ENCODE measurements around the gene PLCH1. TPM values are rescaled to one million over a fixed set of nuclear protein-coding genes. Genes with fewer than 3 reads are reported as not detected.

The PLCH1 gene
- total RNA-seq, 1 donor from 2014 or later, result 20.9 TPM

- no peak for DNase-seq (ENCODE audit: low spot score)
- Mint-ChIP-seq H3K27me3 (ENCODE audit: unreplicated experiment) (no peaks in the 10 kb centered on the region), H3K9me3 (ENCODE audit: unreplicated experiment) (no peaks in the 10 kb centered on the region), H3K4me3 (ENCODE audit: unreplicated experiment) (no peak overlapping the region), H3K4me1 (ENCODE audit: unreplicated experiment) (peaks cover 10% of the 10 kb centered on the region), H3K27ac (ENCODE audit: unreplicated experiment) (no peak overlapping the region), H3K36me3 (ENCODE audit: low read depth, unreplicated experiment) (no peaks in the 10 kb centered on the region)
- TF ChIP-seq CTCF (IDR thresholded peaks at IDR 0.05; ENCODE audit: unreplicated experiment), result no peak
Measured at GRCh38 chr3:155418407-155418806, 326.5 kb downstream of the PLCH1 start.

DNA sequence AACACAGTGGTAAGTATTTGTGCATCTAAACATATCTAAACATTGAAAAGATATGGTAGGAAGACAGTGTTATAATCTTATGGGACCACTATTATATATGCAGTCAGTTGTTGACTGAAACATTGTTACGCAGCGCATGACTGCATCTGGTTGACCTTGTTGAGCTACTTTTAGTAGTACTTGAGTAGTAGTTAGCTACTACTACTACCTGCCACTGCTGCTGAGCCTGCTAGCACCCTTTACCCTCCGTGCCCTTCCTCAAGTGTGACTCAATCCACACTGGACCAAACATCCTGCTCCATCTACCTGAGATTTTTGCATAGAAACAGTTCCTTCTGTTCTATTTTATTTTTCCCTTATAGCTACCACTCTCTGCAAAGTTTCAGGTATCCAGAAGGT lies 327.8 kb downstream of the PLCH1 start:
- H3K4me1 Mint-ChIP-seq (ENCODE audit: unreplicated experiment), result peaks cover 7% of the 10 kb centered on the region
- H3K27me3 Mint-ChIP-seq (ENCODE audit: unreplicated experiment), result no peaks in the 10 kb centered on the region
- no peak for DNase-seq (ENCODE audit: low spot score)
- no peak for TF ChIP-seq CTCF (IDR thresholded peaks at IDR 0.05; ENCODE audit: unreplicated experiment)
- no peak overlapping the region for H3K27ac Mint-ChIP-seq (ENCODE audit: unreplicated experiment)
- no peaks in the 10 kb centered on the region for H3K36me3 Mint-ChIP-seq (ENCODE audit: low read depth, unreplicated experiment)
- H3K4me3 Mint-ChIP-seq (ENCODE audit: unreplicated experiment), result no peak overlapping the region
- H3K9me3 Mint-ChIP-seq (ENCODE audit: unreplicated experiment), result no peaks in the 10 kb centered on the region

- Mint-ChIP-seq H3K9me3 (ENCODE audit: unreplicated experiment) (no peaks in the 10 kb centered on the region), H3K27me3 (ENCODE audit: unreplicated experiment) (no peaks in the 10 kb centered on the region), H3K36me3 (ENCODE audit: low read depth, unreplicated experiment) (no peaks in the 10 kb centered on the region), H3K4me1 (ENCODE audit: unreplicated experiment) (peaks cover 5% of the 10 kb centered on the region), H3K27ac (ENCODE audit: unreplicated experiment) (no peak overlapping the region), H3K4me3 (ENCODE audit: unreplicated experiment) (no peak overlapping the region)
- TF ChIP-seq CTCF (IDR thresholded peaks at IDR 0.05; ENCODE audit: unreplicated experiment), result no peak
- no peak for DNase-seq (ENCODE audit: low spot score)
Measured at GRCh38 chr3:155416500-155417118, 328.3 kb downstream of the PLCH1 start.

GRCh38 chr3:155412904-155413303 lies 332.0 kb downstream of the PLCH1 start:
- Mint-ChIP-seq H3K4me3 (ENCODE audit: unreplicated experiment) (no peak overlapping the region), H3K27me3 (ENCODE audit: unreplicated experiment) (peaks cover 2% of the 10 kb centered on the region), H3K27ac (ENCODE audit: unreplicated experiment) (no peak overlapping the region), H3K36me3 (ENCODE audit: low read depth, unreplicated experiment) (no peaks in the 10 kb centered on the region), H3K9me3 (ENCODE audit: unreplicated experiment) (no peaks in the 10 kb centered on the region), H3K4me1 (ENCODE audit: unreplicated experiment) (peaks cover 7% of the 10 kb centered on the region)
- no peak for TF ChIP-seq CTCF (IDR thresholded peaks at IDR 0.05; ENCODE audit: unreplicated experiment)
- DNase-seq (ENCODE audit: low spot score), result no peak

DNA sequence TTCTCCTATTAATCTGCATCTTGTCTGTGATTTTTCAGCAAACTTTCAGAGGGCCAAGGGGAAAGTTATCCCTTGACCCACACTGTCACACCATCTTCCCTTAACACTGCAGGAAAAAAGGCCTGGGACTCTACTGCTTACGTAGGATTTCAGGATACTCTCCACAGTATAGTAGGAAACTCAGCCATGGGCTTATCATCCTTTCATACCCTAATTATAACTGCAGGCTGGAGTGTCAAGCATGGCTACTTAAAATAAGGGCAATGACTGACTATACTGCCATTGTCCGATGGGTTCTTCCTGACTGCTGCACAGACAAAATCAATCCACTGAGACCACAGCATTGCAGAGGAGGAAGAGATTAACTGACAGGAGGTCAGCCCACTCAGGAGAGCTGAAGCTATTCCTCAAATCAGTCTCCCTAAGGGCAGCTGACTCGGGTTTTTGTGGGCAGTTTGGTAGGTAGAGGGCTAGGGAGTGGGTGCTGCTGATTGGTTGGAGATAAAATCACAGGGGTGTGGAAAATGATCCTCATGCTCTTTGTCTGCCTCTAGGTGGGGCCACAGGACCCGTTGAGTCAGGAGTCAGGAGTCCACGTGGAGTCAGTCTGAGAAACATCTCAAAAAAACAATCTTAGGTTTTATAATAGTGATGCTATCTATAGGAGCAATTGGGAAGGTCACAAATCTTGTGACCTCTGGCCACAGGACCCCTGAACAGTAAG lies 333.2 kb downstream of the PLCH1 start:
- no peaks in the 10 kb centered on the region for H3K36me3 Mint-ChIP-seq (ENCODE audit: low read depth, unreplicated experiment)
- H3K4me3 Mint-ChIP-seq (ENCODE audit: unreplicated experiment), result no peak overlapping the region
- H3K27me3 Mint-ChIP-seq (ENCODE audit: unreplicated experiment), result peaks cover 2% of the 10 kb centered on the region
- no peak for TF ChIP-seq CTCF (IDR thresholded peaks at IDR 0.05; ENCODE audit: unreplicated experiment)
- no peaks in the 10 kb centered on the region for H3K9me3 Mint-ChIP-seq (ENCODE audit: unreplicated experiment)
- DNase-seq (ENCODE audit: low spot score), result no peak
- peaks cover 7% of the 10 kb centered on the region for H3K4me1 Mint-ChIP-seq (ENCODE audit: unreplicated experiment)
- H3K27ac Mint-ChIP-seq (ENCODE audit: unreplicated experiment), result no peak overlapping the region

Measured in endothelial cell (in vitro differentiated cells).